ENCODE results near the gene DOCK3.

DNA sequence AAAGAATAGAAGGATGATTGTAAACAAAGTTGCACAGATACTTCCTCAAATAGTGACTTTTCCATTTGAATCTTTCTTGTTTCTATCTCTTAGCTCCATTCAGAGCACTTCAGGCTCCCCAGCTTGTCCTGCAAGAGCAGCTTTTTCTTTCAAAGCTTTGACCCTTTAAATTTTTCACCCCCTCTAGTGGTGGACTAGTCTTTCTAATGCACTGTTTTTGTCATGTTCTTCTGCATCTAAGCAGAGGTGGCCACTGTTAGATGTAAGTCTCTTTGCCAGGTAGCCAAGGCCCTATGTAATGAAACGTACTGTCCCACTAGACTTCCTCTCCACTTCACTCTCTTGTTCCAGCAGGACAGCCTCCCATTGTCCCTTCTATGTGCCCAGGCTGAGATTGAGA lies 636.3 kb downstream of the DOCK3 start:
- TF ChIP-seq MXI1 (conservative IDR thresholded peaks at IDR 0.05; ENCODE audit: poor library complexity, severe bottlenecking) (no peak), EP300 (conservative IDR thresholded peaks at IDR 0.05; ENCODE audit: poor library complexity, severe bottlenecking) (no peak), RAD21 (conservative IDR thresholded peaks at IDR 0.05) (no peak), POLR2AphosphoS5 (IDR thresholded peaks at IDR 0.05) (no peak), TAF1 (IDR thresholded peaks at IDR 0.05; ENCODE audit: low read depth) (no peak), EZH2 (IDR thresholded peaks at IDR 0.05; ENCODE audit: borderline replicate concordance, insufficient read depth, low read length, poor library complexity, severe bottlenecking) (no peak), SMC3 (conservative IDR thresholded peaks at IDR 0.05; ENCODE audit: poor library complexity) (no peak)
- TF ChIP-seq, protein P1, sequence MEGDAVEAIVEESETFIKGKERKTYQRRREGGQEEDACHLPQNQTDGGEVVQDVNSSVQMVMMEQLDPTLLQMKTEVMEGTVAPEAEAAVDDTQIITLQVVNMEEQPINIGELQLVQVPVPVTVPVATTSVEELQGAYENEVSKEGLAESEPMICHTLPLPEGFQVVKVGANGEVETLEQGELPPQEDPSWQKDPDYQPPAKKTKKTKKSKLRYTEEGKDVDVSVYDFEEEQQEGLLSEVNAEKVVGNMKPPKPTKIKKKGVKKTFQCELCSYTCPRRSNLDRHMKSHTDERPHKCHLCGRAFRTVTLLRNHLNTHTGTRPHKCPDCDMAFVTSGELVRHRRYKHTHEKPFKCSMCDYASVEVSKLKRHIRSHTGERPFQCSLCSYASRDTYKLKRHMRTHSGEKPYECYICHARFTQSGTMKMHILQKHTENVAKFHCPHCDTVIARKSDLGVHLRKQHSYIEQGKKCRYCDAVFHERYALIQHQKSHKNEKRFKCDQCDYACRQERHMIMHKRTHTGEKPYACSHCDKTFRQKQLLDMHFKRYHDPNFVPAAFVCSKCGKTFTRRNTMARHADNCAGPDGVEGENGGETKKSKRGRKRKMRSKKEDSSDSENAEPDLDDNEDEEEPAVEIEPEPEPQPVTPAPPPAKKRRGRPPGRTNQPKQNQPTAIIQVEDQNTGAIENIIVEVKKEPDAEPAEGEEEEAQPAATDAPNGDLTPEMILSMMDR (IDR thresholded peaks at IDR 0.05; ENCODE audit: poor library complexity, severe bottlenecking): no peak
- TF ChIP-seq, protein P2, sequence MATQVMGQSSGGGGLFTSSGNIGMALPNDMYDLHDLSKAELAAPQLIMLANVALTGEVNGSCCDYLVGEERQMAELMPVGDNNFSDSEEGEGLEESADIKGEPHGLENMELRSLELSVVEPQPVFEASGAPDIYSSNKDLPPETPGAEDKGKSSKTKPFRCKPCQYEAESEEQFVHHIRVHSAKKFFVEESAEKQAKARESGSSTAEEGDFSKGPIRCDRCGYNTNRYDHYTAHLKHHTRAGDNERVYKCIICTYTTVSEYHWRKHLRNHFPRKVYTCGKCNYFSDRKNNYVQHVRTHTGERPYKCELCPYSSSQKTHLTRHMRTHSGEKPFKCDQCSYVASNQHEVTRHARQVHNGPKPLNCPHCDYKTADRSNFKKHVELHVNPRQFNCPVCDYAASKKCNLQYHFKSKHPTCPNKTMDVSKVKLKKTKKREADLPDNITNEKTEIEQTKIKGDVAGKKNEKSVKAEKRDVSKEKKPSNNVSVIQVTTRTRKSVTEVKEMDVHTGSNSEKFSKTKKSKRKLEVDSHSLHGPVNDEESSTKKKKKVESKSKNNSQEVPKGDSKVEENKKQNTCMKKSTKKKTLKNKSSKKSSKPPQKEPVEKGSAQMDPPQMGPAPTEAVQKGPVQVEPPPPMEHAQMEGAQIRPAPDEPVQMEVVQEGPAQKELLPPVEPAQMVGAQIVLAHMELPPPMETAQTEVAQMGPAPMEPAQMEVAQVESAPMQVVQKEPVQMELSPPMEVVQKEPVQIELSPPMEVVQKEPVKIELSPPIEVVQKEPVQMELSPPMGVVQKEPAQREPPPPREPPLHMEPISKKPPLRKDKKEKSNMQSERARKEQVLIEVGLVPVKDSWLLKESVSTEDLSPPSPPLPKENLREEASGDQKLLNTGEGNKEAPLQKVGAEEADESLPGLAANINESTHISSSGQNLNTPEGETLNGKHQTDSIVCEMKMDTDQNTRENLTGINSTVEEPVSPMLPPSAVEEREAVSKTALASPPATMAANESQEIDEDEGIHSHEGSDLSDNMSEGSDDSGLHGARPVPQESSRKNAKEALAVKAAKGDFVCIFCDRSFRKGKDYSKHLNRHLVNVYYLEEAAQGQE (IDR thresholded peaks at IDR 0.05; ENCODE audit: borderline replicate concordance): no peak

Measured in neural cell (in vitro differentiated cells).